ENCODE measurements around the gene PDF.

DNA sequence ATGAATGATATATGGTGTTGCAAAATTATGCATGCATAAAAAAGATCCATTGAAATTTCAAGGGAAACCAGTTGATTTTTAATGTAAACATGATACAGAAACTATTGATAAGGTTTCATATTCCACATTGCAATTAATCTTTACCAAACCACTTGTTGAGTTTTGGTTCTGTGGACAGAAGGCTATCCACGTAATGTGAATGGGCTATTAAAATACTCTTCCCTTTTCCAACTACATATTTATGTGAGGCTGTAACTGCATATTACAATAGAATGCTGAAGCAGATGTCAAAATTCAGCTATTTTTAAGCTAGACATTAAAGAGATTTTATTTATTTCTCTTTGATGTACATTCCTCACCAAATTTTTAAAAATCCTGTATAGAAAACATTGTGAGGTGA is 53.0 kb downstream of the PDF start:
- TF ChIP-seq, protein P1, sequence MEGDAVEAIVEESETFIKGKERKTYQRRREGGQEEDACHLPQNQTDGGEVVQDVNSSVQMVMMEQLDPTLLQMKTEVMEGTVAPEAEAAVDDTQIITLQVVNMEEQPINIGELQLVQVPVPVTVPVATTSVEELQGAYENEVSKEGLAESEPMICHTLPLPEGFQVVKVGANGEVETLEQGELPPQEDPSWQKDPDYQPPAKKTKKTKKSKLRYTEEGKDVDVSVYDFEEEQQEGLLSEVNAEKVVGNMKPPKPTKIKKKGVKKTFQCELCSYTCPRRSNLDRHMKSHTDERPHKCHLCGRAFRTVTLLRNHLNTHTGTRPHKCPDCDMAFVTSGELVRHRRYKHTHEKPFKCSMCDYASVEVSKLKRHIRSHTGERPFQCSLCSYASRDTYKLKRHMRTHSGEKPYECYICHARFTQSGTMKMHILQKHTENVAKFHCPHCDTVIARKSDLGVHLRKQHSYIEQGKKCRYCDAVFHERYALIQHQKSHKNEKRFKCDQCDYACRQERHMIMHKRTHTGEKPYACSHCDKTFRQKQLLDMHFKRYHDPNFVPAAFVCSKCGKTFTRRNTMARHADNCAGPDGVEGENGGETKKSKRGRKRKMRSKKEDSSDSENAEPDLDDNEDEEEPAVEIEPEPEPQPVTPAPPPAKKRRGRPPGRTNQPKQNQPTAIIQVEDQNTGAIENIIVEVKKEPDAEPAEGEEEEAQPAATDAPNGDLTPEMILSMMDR (IDR thresholded peaks at IDR 0.05), result no peak
- TF ChIP-seq POLR2AphosphoS5 (IDR thresholded peaks at IDR 0.05; ENCODE audit: low read depth, low read length), result no peak

Measured in Panc1 (cell line).